GOT3 (cell line): Measurements from ENCODE around the gene RELCH.
"Not testable (repeated sequence)": the region's sequence is repeated elsewhere in the genome, so short reads cannot be mapped to it uniquely, and the experiment has no call there.

Source experiments
- DNase-seq: peaks from one replicate; lab custom pipeline; 2025; ENCODE audit warnings: mixed read lengths; lab: John Stamatoyannopoulos, UW

The RELCH gene

GRCh38 chr18:62186774-62187542, at the start of gene RELCH, which contains the start of gene PIGN:
Gene RELCH (plus strand): TSS chr18:62187255. CDS start chr18:62187506, 251 bp downstream.
Gene PIGN (minus strand): TSS chr18:62187056. CDS start chr18:62161353, 25,703 bp downstream.
- DNase-seq = peak; percentile 77

- no peak for DNase-seq
Measured at GRCh38 chr18:62138461-62139235, 48.4 kb upstream of the RELCH start.

- no peak for DNase-seq
Measured at GRCh38 chr18:62140259-62140658, 46.8 kb upstream of the RELCH start.

GRCh38 chr18:62144338-62144737, 42.7 kb upstream of the RELCH start:
- DNase-seq = no peak

- no peak for DNase-seq
Measured at GRCh38 chr18:62151068-62151771, 35.8 kb upstream of the RELCH start.

GRCh38 chr18:62152844-62153243, 34.2 kb upstream of the RELCH start:
- DNase-seq = no peak

- DNase-seq = no peak
Measured at GRCh38 chr18:62157843-62158242, 29.2 kb upstream of the RELCH start.

GRCh38 chr18:62164310-62164709, 22.7 kb upstream of the RELCH start:
- no peak for DNase-seq

- no peak for DNase-seq
Measured at GRCh38 chr18:62164855-62165487, 22.1 kb upstream of the RELCH start.

GRCh38 chr18:62165583-62165982, 21.5 kb upstream of the RELCH start:
- no peak for DNase-seq

GRCh38 chr18:62166524-62166923, 20.5 kb upstream of the RELCH start:
- not testable (repeated sequence) for DNase-seq

- no peak for DNase-seq
Measured at GRCh38 chr18:62170857-62171256, 16.2 kb upstream of the RELCH start.

GRCh38 chr18:62172298-62172697, 14.8 kb upstream of the RELCH start:
- DNase-seq = no peak

GRCh38 chr18:62175521-62175920, 11.5 kb upstream of the RELCH start:
- DNase-seq = no peak

- no peak for DNase-seq
Measured at GRCh38 chr18:62177271-62177670, 9.8 kb upstream of the RELCH start.

GRCh38 chr18:62179213-62179612, 7.8 kb upstream of the RELCH start:
- DNase-seq = no peak

- no peak for DNase-seq
Measured at GRCh38 chr18:62182220-62182619, 4.8 kb upstream of the RELCH start.

- DNase-seq = no peak
Measured at GRCh38 chr18:62183578-62184195, 3.4 kb upstream of the RELCH start.

GRCh38 chr18:62186499-62186773, 619 bp upstream of the RELCH start:
- no peak for DNase-seq

GRCh38 chr18:62187543-62188510, 772 bp downstream of the RELCH start:
- no peak for DNase-seq

- DNase-seq = no peak
Measured at GRCh38 chr18:62189208-62189607, 2.2 kb downstream of the RELCH start.
